Activated gamma-delta T cell treated with anti-CD3 and anti-CD28 coated beads, Interleukin-2, amount 50 U/mL, for 16 hours (primary cell): ENCODE data around the gene NELL1.

Experiments
- DNase-seq: peaks from one replicate; pipeline ENCODE4 v3.0.0-alpha.2; 2020; ENCODE audit warnings: low read depth

NELL1 gene

GRCh38 chr11:20668844-20669819 lies at the start of gene NELL1:
NELL1 (plus strand) TSS chr11:20669586.
- DNase-seq, result no peak

- no peak for DNase-seq
These were observed 48.4 kb upstream of the NELL1 start for GRCh38 chr11:20620988-20621387.

- no peak for DNase-seq
These were observed 47.7 kb upstream of the NELL1 start for GRCh38 chr11:20621679-20622078.

GRCh38 chr11:20623252-20623651 lies 46.1 kb upstream of the NELL1 start:
- DNase-seq, result no peak

- no peak for DNase-seq
These were observed 43.1 kb upstream of the NELL1 start for GRCh38 chr11:20626279-20626678.

- DNase-seq, result no peak
These were observed 42.4 kb upstream of the NELL1 start for GRCh38 chr11:20627026-20627425.

GRCh38 chr11:20627701-20628100 lies 41.7 kb upstream of the NELL1 start:
- no peak for DNase-seq

- no peak for DNase-seq
These were observed 37.7 kb upstream of the NELL1 start for GRCh38 chr11:20631519-20632168.

- DNase-seq, result no peak
These were observed 37.2 kb upstream of the NELL1 start for GRCh38 chr11:20632169-20632532.

- DNase-seq, result no peak
These were observed 35.3 kb upstream of the NELL1 start for GRCh38 chr11:20634044-20634443.

GRCh38 chr11:20634781-20635180 lies 34.6 kb upstream of the NELL1 start:
- DNase-seq, result no peak

- no peak for DNase-seq
These were observed 31.3 kb upstream of the NELL1 start for GRCh38 chr11:20638074-20638473.

- no peak for DNase-seq
These were observed 29.7 kb upstream of the NELL1 start for GRCh38 chr11:20639688-20640087.

- DNase-seq, result no peak
These were observed 29.0 kb upstream of the NELL1 start for GRCh38 chr11:20640401-20640800.

GRCh38 chr11:20644360-20644759 lies 25.0 kb upstream of the NELL1 start:
- no peak for DNase-seq

- DNase-seq, result peak; percentile 11
These were observed 21.3 kb upstream of the NELL1 start for GRCh38 chr11:20647976-20648565.

GRCh38 chr11:20652150-20652806 lies 17.1 kb upstream of the NELL1 start:
- no peak for DNase-seq

GRCh38 chr11:20654038-20654437 lies 15.3 kb upstream of the NELL1 start:
- DNase-seq, result no peak

GRCh38 chr11:20656901-20657300 lies 12.5 kb upstream of the NELL1 start:
- DNase-seq, result no peak

- no peak for DNase-seq
These were observed 11.3 kb upstream of the NELL1 start for GRCh38 chr11:20658135-20658534.

GRCh38 chr11:20661445-20661844 lies 7.9 kb upstream of the NELL1 start:
- DNase-seq, result no peak

- DNase-seq, result no peak
These were observed 7.5 kb upstream of the NELL1 start for GRCh38 chr11:20661850-20662249.
